NCI-H446 treated with DMSO at 0.1 percent for 48 hours (cell line): Measurements from ENCODE around the gene PTGES.
"Not testable (repeated sequence)": the region's sequence is repeated elsewhere in the genome, so short reads cannot be mapped to it uniquely, and the experiment has no call there.

Experiments used
- DNase-seq: peaks from one replicate; lab custom pipeline; 2025; lab: John Stamatoyannopoulos, UW

The PTGES gene

DNA sequence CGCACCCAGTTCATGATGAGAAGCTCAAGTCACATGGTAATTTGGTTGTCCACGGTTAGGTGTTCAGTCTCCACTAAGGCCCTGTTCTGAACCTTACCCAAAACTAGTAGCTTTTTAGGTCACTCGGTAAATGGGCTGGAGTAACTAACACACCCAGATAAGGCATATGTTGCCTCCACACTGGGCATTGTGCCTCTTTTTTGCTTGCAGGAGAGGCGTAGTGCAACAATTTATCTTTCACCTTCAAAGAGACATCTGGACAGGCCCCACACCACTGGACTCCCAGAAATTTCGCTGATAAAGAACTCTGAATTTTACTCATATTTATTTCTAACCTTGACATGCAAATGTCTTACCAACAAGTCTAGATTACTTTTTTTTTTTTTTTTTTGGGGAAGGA lies 16.8 kb upstream of the PTGES start:
- no peak for DNase-seq

DNA sequence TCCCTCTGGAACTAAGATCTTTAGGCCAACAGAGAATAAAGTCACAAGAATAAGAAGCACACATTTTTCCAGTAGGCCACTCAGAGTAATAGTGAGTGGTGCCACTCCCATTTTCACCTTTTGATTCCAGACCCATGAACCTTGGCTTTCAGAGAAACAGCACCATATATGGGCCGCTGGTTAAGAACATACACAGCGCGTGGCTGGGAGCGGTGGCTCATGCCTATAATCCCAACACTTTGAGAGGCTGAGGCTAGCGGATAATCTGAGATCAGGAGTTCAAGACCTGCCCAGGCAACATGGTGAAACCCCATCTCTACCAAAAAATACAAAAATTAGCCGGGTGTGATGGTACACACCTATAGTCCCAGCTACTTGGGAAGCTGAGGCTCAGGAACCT lies 15.6 kb upstream of the PTGES start:
- no peak for DNase-seq

DNA sequence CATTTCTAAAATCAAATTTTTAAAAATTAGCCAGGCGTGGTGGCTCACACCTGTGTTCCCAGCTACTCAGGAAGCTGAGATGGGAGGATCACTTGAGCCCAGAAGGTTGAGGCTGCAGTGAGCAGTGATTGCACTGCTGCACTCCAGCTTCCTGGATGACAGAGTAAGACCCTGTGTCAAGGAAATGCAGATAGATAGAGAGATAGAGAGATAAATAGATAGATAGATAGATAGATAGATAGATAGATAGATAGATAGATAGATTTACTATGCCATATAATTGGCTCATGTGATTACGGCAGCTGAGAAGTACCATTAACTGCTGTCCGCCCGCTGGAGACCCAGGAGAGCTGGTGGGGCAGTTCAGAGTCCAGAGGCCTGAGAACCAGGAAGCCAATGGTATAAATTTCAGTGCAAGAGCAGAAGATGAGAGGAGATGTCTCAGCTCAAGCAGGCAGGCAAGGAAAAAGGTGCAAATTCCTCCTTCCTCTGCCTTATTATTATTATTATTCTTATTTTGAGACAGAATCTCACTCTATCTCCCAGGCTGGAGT lies 13.0 kb upstream of the PTGES start:
- DNase-seq, result no peak

DNA sequence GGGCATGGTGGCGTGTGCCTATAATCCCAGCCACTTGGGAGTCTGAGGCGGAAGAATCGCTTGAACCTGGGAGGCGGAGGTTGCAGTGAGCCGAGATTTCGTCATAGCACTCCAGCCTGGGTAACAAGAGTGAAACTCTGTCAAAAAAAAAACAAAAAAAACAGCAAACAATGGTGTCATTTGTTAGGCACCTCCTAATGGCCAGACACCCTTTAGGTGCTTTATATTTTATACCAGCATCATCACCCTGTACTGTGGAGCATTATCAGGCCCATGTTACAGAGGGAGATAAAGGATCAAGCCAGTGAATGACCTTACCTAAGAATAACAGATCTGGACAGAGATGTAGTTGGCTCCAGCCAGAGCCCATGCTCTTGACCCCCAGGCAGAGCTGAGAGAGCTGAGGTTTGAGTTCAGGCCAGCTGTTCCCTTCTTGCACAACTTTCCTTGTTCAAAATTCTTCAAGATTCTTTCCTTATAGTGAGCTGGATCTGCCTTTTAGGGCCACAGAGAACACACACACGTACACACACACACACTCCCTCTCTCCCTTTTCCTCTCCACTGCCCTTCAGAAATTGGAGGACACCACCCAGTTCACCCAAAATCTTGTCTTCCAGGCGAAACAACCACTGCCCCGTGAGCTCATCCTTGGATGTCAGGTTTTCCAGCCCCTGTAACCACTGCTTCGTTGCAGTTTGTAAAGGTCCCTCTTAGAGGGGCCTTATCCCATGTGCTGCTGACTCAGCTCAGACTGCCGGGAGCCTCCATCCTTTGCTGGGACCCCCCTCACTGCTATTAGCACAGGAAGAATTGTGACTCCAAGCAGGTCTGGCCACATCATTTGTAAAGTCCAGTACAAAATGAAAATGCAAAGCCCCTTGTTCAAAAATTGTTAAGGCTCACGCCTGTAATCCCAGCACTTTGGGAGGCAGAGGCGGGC lies 10.4 kb upstream of the PTGES start:
- no peak for DNase-seq

DNA sequence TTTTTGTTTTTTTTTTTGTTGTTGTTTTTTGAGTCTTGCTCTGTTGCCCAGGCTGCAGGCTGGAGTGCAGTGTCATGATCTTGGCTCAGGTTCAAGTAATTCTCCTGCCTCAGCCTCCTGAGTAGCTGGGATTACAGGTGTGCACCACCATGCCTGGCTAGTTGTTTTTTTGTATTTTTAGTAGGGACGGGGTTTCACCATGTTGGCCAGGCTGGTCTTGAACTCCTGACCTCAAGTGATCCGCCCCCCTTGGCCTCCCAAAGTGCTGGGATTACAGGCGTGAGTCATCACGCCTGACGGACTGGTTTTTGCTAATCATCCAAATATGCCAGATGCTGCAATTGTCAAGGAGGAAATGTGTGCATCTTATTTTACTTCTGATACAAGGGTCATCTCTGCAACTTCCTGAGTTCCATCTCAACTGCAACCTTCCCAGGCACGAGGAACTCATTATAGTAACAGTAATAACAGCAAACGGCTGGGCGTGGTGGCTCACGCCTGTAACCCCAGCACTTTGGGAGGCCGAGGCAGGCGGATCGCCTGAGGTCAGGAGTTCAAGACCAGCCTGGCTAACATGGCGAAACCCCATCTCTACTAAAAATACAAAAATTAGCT lies 9.6 kb upstream of the PTGES start:
- not testable (repeated sequence) for DNase-seq

DNA sequence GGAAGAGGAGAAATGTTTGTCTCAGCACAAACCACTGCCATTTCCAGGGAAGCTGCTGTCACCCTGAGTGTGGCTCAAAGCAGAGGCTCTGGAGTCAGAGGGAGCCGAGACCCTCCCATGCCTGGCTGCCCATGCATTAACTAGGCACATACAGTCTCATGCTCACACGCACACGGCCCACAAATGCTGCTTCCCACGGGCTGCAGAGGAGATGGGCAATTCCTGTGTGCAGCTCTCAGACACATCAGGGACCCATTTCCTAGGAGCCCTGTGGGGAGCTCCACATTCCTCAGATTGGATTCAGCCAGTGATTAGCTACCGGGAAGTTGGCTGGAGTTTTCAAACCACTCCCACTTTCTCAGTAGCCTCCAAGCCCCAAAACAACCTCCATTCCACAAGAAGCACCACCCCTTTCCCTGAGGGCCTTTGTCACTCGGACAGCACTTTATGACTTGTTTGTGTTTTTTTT lies 9.1 kb upstream of the PTGES start:
- DNase-seq, result no peak

DNA sequence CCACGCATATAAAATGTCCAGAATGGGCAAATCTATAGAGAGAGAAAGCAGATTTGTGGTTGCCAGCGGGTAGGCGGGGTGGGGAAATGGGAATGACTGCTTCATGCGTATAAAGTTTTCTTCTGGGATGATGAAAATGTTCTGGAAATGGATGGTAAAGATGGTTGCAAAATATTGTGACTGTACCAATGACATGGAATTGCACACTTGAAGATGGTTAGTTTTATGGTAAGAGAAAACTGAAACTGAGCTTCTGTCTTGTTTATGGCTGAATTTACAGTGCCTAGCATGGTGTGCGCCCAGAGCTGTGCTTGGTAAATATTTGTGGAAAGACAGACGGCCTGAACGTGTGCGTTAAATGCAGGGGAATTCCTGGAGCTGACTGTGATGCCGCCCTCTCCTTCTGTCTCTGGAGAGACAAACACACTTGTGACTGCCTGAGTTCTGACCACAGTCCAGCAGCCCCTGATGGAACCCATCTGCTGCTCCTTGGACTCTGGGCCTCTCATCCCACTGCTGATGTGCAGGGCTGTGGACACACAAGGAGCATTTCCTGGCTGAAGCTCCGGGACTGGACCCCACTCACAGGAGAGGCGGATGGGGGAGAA lies 8.6 kb upstream of the PTGES start:
- no peak for DNase-seq

DNA sequence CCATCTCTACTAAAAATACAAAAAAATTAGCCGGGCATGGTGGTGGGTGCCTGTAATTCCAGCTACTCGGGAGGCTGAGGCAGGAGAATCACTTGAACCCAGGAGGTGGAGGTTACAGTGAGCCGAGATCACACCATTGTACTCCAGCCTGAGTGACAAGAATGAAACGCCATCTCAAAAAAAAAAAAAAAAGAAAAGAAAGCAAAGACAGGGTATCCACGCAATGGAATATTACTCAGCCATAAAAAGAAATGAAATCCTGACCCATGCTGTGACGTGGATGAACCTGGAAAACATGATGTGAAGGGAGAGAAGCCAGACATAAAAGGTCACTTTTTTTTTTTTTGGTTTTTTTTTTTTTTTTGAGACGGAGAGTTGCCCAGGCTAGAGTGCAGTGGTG lies 7.9 kb upstream of the PTGES start:
- not testable (repeated sequence) for DNase-seq

DNA sequence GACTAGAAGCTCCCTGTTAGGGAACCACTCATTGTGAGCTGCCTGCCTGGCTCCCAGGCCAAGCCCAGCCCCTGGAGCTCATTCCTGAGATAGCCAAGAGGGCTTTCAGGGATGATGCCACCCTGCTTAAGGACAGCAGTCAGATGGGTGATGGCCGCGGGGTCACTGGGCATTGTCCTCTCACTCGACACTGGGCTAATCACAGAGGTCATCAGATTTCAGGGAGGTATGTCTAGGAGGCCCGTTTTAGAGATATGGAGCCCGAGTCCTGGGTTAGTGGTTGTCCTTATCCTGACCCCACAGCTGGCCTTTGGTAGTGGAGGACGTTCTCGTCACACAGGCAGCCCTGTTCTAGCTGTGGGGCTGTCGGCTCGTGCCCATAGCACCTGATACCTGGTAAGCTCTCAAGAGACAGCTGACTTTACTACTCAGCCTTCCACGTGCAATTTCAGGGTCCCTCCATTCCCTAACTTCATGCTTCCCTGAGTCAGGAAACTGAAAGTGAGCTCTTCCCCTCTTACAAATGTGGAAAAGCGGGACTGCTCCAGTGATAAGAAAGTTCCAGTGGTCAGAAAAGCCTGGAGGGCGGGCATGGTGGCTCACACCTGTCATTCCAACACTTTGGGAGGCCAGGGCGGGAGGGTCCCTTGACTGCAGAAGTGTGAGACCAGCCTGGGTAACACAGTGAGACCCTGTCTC lies 7.1 kb upstream of the PTGES start:
- DNase-seq, result no peak

DNA sequence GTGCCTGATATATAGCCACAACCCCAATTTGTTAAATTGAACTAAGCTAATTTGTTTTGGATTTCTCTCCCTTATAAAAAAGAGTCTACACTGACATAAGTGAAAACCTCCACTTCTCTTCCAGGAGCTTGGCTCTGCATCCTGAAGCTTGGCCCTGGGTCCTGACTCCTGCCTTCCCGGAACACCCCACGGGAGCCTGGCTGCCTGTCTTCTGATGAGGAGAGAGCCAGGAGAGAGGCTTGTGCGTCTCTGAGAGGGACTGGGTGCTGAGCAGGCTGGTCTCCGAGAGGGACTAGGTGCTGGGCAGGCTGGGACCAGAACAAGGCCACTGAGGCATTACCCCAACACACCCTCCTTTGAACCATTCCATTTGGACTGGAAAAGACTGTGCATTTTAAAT lies 6.5 kb upstream of the PTGES start:
- DNase-seq, result no peak

DNA sequence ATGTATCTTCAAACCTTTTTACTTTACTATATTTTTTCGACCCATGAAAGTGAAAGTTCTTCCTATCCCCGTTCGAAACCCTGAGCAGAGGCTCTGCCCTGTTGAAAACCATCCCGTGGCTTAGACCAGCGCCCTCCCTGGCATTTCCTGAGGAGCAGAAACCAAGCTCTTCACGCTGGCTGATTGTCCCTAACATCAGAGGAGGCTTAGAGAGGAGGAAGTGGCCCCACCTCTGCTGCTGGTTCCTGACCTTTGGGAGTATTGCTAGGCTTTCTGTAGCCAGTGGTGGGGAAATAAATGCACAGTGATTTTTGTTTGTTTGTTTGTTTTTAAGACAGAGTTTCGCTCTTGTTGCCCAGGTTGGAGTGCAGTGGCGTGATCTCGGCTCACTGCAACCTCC lies 4.2 kb upstream of the PTGES start:
- no peak for DNase-seq

DNA sequence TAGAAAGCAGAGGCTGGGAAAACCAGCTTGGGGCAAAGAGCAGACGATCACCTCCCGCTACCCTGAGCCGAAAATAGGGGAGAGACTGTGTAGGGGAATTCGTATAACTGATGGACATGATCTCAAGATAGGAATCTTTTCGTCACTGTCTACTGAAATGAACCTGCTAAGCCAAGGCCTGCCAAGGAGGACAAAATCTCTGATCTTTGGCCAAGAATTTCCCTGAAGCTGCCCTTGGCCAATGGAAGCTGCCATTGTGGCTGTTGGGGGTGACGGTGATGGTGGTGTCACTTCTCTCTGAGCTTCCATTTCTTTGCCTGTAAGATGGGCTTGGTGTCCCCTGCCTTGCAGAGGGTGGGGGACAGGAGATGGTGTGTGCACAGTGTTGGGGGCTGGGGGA lies 3.3 kb upstream of the PTGES start:
- no peak for DNase-seq

DNA sequence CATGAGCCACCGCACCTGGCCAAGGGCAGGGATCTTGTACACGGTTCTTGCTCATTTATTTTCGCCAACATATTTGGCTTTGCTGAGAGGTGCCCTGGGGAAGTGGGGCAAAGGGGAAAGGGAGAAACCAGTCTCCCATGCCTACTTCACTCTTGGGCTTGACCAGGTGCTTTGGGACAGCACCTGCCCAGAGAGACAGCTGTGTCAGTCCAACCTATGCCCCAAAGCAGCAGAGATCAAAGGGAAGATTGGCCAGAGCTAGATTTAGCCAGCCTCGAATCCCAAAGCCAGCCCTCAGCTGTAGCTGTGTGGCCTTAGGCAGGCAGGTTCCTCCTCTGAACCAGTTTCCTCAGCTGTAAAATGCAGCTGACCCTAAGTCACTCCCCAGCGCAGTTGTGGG lies 2.3 kb upstream of the PTGES start:
- DNase-seq, result no peak

DNA sequence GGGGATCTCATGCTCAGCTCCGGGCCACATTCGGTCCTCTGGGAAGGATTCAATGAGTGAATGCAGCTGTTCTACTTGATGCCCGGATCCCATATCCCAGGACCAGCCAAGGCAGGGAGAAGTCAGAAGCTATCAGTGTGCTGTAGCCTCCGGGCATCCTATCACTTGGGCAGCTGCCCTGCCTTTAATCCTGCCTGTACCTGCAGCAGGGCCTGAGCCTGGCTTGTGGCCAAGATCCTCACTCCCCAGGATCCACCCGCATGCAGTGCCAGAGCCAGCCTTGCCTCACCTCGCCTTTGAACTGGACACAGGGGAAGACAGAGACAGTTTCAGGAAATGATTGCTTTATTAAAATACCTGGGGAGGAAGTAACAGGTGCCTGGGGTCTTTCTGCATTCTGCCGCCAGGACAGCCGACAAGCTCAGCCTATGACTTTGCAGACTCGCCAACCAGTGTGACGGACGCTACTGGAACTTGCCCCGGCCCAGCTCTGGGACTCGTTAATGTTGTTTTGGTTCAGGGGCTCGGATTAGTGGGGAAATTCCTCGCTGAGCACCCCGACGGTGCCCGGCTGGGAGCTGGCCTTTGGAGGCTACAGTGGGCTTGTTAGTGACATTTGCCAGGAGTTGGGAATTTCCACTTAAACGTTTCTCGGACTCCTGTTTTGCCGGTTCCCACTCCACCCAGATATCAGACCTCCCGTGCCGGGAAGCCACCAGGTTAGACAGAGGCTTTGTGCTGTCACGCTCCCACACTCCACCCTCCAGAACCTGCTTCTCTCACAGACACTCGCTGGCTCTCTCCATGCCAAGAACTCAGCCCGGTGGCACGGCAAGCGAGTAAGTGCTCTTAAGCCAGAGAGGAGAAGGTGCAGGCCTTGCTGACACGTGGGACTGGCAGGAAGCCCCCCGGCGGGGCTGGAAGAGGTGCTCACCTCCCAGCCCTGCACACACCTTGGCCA lies 721 bp downstream of the PTGES start:
- DNase-seq, result no peak

DNA sequence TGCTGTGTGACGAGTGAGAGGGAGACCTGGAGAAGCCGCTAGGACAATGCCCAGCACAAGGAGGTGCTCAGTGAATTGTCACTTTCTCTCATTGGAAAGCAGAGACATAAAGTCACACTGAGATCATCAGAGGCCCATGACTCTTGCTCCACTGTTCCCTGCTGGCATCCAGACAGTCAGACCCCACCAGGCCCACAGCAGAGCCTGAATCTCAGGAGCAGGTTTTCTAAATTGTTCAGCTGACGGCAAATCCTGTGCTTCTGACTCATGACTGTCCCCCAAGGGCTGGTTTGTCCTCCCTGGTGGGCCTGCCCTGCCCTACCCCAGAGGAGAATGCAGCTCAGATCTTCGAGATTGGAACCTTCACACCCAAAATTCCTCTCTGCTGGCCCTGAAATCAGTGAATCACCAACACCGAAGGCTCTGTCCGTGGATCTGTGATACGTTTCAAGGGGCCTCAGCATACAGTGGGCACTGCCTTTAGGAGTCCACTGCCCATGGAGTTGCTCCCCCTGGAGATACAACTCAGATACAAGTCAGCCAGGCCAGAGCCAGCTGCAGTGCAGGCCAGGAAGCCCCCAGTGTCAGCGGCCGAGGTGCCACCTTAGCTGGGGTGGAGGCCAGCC lies 2.7 kb downstream of the PTGES start:
- DNase-seq, result no peak

DNA sequence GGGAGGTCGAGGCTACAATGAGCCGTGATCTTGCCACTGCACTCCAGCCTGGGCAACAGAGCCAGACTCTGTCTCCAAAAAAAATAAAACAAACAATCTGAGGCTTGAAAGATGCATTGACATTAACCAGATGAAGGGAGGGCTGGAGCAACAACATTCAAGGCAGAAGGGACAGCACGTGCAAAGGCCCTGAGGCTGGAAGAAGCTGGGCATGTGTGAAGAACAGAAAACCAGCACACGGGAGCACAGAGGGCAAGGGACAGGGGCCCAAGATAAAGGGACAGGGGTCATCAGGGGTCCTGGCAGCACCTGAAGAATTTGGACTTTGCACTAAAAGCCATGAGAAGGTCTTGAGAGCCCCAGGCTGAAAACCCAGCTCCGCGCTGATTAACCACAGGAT lies 3.3 kb downstream of the PTGES start:
- no peak for DNase-seq

DNA sequence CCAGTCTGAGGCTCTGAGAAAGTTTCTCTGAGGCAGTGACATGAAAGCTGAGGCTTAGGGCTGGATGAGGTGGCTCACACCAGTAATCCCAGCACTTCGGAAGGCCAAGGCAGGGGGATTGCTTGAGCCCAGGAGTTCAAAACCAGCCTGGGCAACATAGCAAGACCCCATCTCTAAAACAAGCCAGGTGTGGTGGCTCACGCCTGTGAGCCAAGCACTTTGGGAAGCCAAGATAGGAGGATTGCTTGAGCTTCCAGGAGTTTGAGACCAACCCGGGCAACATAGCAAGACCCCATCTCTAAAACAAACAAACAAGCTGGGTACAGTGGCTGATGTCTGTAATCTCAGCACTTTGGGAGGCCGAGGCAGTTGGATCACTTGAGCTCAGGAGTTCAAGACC lies 3.8 kb downstream of the PTGES start:
- DNase-seq, result not testable (repeated sequence)

DNA sequence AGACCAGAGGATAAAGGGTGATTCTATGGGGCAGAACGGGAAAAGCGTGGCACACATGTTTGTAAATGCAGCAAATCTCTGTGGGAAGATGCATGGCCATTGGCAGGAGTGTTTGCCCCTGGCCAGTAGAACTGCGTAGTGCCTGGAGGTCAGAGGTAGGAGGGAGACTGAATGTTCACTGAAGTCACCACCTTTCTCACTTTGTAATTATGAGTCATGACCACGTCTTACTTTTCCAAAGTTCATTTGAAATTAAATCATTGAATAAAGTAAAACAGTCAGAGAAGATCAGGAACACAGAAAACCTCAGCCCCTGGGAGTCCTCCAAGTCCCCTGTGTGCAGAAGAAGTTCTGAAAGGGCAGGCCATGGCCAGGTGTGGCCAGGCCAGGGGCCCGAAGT lies 4.6 kb downstream of the PTGES start:
- no peak for DNase-seq

DNA sequence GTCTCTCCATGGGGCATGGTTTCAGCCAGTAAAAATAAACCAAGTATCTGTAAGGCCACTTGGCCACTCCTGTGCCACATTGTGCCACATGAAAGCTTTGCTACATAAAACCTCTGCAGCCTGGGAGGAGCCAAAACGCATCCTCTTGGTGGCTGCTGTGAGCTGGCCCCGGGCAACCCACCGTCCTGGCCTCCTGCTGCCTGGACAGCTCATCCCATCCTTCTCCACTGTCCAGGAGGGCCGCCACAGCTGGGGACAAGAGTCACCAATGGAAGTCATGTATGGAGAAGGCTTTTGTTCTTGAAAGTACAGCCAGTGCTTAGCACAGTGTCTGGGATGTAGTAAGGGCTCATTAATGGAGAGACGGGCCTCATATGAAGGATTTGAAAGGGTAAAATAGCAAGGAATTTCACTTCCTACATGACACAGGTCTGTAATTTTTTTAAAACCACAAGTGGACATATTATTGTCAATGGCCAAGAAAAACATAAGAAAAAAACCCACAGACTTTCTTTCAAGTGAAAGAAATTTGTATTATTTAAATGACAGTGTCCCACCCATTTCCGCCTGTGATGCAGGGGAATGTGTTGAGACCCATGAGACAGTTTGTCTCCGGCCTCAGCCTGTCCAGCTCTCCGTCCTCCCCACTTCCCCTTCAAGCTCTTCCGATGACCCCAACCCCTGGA lies 6.6 kb downstream of the PTGES start:
- no peak for DNase-seq

DNA sequence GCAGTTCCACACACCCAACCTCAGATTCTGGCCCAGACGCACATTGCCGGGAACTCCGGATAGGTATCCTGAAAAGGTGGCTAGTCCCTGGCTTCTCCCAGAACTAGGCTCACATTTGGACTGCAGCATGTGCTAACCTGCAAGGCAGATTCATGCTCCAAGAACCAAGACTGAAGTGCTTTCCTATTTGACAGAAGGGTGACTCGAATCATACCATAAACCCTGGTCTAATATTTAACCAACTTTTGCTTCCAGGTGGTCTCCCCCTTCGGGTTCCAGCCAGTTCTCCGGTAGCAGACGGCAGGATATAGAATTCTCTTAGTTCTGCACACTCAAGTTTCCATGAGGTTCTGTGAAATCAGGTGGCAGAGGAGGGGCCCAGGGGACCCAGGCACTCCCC lies 7.6 kb downstream of the PTGES start:
- DNase-seq, result no peak
